ENCODE results near the gene DSP. TPM values are rescaled to one million over a fixed set of nuclear protein-coding genes. Genes with fewer than 3 reads are reported as not detected.

DSP gene
- total and polyA plus RNA-seq, 2 of the 13 experiments (the other 11 are each of a cell fraction or from before 2014, with no cell fraction given), result 89.8 to 117 TPM

- TF ChIP-seq ZNF574 (CRISPR knock-in tag; IDR thresholded peaks at IDR 0.05), result peak; percentile 90
- peak; percentile 54; the same call in 1 of the 2 replicates for TF ChIP-seq NFE2L2 (IDR thresholded peaks at IDR 0.05; ENCODE audit: low read length)
- peak; percentile 34; the same call in 1 of the 2 replicates for TF ChIP-seq ZNF230 (CRISPR knock-in tag; IDR thresholded peaks at IDR 0.05)
- no peak for TF ChIP-seq NR1H2 (CRISPR knock-in tag; IDR thresholded peaks at IDR 0.05; ENCODE audit: borderline replicate concordance, low read depth)
- TF ChIP-seq ZNF580 (CRISPR knock-in tag; IDR thresholded peaks at IDR 0.05; ENCODE audit: borderline replicate concordance, low read depth), result peak; percentile 44; the same call in 1 of the 2 replicates
- no peak for TF ChIP-seq HNRNPUL1 (IDR thresholded peaks at IDR 0.05; ENCODE audit: low read depth, low read length)
- TF ChIP-seq ZNF567 (CRISPR knock-in tag; IDR thresholded peaks at IDR 0.05; ENCODE audit: borderline replicate concordance), result peak; percentile 80; the same call in 1 of the 2 replicates
- peak; percentile 97 for TF ChIP-seq TARDBP (CRISPR knock-in tag; IDR thresholded peaks at IDR 0.05)
- TF ChIP-seq ZNF557 (CRISPR knock-in tag; IDR thresholded peaks at IDR 0.05), result no peak
- TF ChIP-seq ZMYM4 (CRISPR knock-in tag; IDR thresholded peaks at IDR 0.05), result peak; percentile 93
- no peak; the same call in 1 of the 2 replicates for TF ChIP-seq ZHX1 (CRISPR knock-in tag; IDR thresholded peaks at IDR 0.05; ENCODE audit: low read depth)
- TF ChIP-seq NFAT5 (CRISPR knock-in tag; IDR thresholded peaks at IDR 0.05), result peak; percentile 49; the same call in 1 of the 2 replicates
- TF ChIP-seq ZGPAT (CRISPR knock-in tag; IDR thresholded peaks at IDR 0.05), result peak; percentile 99
- TF ChIP-seq IKZF5 (CRISPR knock-in tag; IDR thresholded peaks at IDR 0.05), result peak; percentile 99
Measured at GRCh38 chr6:7561153-7561964, 19.9 kb downstream of the DSP start (continued).
